ENCODE results near the gene MATCAP1. TPM values are rescaled to one million over a fixed set of nuclear protein-coding genes. Genes with fewer than 3 reads are reported as not detected.
A peak's percentile ranks its signal among the peaks of the same experiment; 100 is the strongest.

MATCAP1 gene
- total and polyA plus RNA-seq, 2 of the 13 experiments (the other 11 are each of a cell fraction or from before 2014, with no cell fraction given) = 11.2 to 24.5 TPM

DNA sequence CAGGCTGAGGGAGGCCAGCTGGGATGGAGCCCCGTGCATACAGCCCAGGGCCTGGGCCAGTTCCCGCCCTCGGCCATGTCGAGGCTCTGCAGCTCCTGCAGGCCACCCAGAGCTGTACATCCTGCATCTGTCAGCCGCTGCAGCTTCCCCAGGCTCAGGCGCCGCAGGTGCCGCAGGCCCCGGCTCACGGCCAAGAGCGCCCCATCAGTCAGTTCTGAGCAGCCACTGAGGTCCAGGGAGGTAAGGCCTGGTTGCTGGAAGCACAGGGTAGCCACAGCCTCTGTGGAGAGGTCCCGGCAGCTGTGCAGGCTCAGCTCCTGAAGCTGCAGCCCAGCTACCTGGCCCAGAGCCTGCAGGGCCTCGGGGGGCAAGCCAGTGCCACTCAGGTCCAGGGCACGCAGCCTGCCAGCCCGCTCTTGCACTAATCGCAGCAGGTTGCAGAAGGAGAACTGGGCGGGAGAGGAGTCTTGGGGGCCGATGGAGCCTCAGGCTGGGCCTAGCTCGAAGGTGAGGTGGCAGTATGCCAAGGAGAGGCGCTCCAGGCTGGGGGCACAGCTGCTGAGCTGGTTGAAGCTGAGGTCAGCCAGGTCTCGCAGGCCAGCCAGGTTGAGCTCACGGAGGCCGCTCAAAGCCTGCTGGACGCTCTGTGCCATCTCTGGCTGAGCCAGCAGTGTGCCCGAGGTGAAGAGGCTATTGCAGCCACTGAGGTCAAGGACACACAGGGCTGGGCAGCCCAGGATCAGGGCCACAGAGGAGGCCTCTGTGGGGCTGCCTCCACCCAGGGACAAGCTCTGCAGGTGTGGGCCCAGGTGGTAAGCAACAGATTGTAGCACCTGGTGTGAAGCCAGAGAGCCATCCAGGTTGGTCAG lies 26.5 kb upstream of the MATCAP1 start (continued):
- TF ChIP-seq AGO1 (IDR thresholded peaks at IDR 0.05; ENCODE audit: low read depth, low read length, poor library complexity, severe bottlenecking) = peak; percentile 58
- peak; percentile 45 for TF ChIP-seq HNRNPLL (IDR thresholded peaks at IDR 0.05; ENCODE audit: low read depth, low read length, poor library complexity, severe bottlenecking)
- TF ChIP-seq NR2F6 (IDR thresholded peaks at IDR 0.05) = peak; percentile 76
- peak; percentile 79 for TF ChIP-seq NR2F6 (CRISPR knock-in tag; IDR thresholded peaks at IDR 0.05)
- no peak for TF ChIP-seq ZNF224 (CRISPR knock-in tag; IDR thresholded peaks at IDR 0.05)
- peak; percentile 41; the same call in 1 of the 2 replicates for TF ChIP-seq ZSCAN21 (CRISPR knock-in tag; IDR thresholded peaks at IDR 0.05; ENCODE audit: borderline replicate concordance)
- TF ChIP-seq SP1 (IDR thresholded peaks at IDR 0.05) = no peak
- 0 out of 2 replicates have a peak, but pooled peaks have one; percentile 29 for TF ChIP-seq SP1 (CRISPR knock-in tag; IDR thresholded peaks at IDR 0.05)
- peak; percentile 70 for TF ChIP-seq RARA (CRISPR knock-in tag; IDR thresholded peaks at IDR 0.05)
- TF ChIP-seq ZNF350 (CRISPR knock-in tag; IDR thresholded peaks at IDR 0.05; ENCODE audit: borderline replicate concordance, low read depth) = no peak
- TF ChIP-seq ZC3H13 (CRISPR knock-in tag; IDR thresholded peaks at IDR 0.05) = 0 out of 2 replicates have a peak, but pooled peaks have one; percentile 36
- TF ChIP-seq ZBTB40 (IDR thresholded peaks at IDR 0.05) = no peak
- TF ChIP-seq ZBTB40 (CRISPR knock-in tag; IDR thresholded peaks at IDR 0.05) = peak; percentile 57; the same call in 1 of the 2 replicates
- no peak for TF ChIP-seq ZNF691 (CRISPR knock-in tag; IDR thresholded peaks at IDR 0.05; ENCODE audit: borderline replicate concordance, low read depth)
- TF ChIP-seq ETV5 (CRISPR knock-in tag; IDR thresholded peaks at IDR 0.05; ENCODE audit: borderline replicate concordance) = peak; percentile 10; the same call in 1 of the 2 replicates
- TF ChIP-seq ZNF766 (CRISPR knock-in tag; IDR thresholded peaks at IDR 0.05; ENCODE audit: borderline replicate concordance) = 0 out of 2 replicates have a peak, but pooled peaks have one; percentile 34
- TF ChIP-seq SRSF1 (optimal IDR thresholded peaks at IDR 0.05; ENCODE audit: low read depth, low read length) = peak; percentile 42
- TF ChIP-seq SOX6 (IDR thresholded peaks at IDR 0.05) = no peak
- TF ChIP-seq SOX6 (CRISPR knock-in tag; IDR thresholded peaks at IDR 0.05) = no peak
- TF ChIP-seq ZNF878 (CRISPR knock-in tag; IDR thresholded peaks at IDR 0.05) = no peak
- no peak for TF ChIP-seq RBM39 (IDR thresholded peaks at IDR 0.05; ENCODE audit: low read depth, low read length, poor library complexity, severe bottlenecking)

All from HepG2 (cell line).